ENCODE data around the gene PLCXD1.

- TF ChIP-seq ZC3H10 (CRISPR knock-in tag; IDR thresholded peaks at IDR 0.05): no peak
- no peak for TF ChIP-seq GLIS3 (CRISPR knock-in tag; IDR thresholded peaks at IDR 0.05)
Measured at GRCh38 chrX:337331-337831, 56.2 kb downstream of the PLCXD1 start.
